Measurements from ENCODE around the gene FBXW4.

FBXW4 gene

GRCh38 chr10:101569622-101570427, 125.1 kb downstream of the FBXW4 start:
- DNase-seq, result peak; percentile 54 to 72 (median 64)
- Histone ChIP-seq H3K4me1 (ENCODE audit: control insufficient read depth, insufficient read depth, low read length, poor library complexity, severe bottlenecking) (peaks cover 20% of the 10 kb centered on the region), H3K27me3 (replicated peaks; ENCODE audit: control insufficient read depth, insufficient read depth, low read length, poor library complexity, severe bottlenecking) (peaks cover 35% of the 10 kb centered on the region), H3K9me3 (ENCODE audit: control insufficient read depth, low read length) (no peaks in the 10 kb centered on the region), H3K27ac (ENCODE audit: insufficient read depth, low read length, poor library complexity, severe bottlenecking) (no peak overlapping the region), H3K4me3 (ENCODE audit: insufficient read depth, low read depth, low read length, poor library complexity, severe bottlenecking) (peak overlapping the region; percentile 38), H3K36me3 (ENCODE audit: control insufficient read depth, insufficient read depth, low read length) (no peaks in the 10 kb centered on the region)

- Histone ChIP-seq H3K9me3 (ENCODE audit: control insufficient read depth, low read length) (no peaks in the 10 kb centered on the region), H3K4me3 (ENCODE audit: insufficient read depth, low read depth, low read length, poor library complexity, severe bottlenecking) (no peak overlapping the region), H3K4me1 (ENCODE audit: control insufficient read depth, insufficient read depth, low read length, poor library complexity, severe bottlenecking) (peaks cover 20% of the 10 kb centered on the region), H3K36me3 (ENCODE audit: control insufficient read depth, insufficient read depth, low read length) (no peaks in the 10 kb centered on the region), H3K27me3 (replicated peaks; ENCODE audit: control insufficient read depth, insufficient read depth, low read length, poor library complexity, severe bottlenecking) (peaks cover 35% of the 10 kb centered on the region), H3K27ac (ENCODE audit: insufficient read depth, low read length, poor library complexity, severe bottlenecking) (no peak overlapping the region)
- no peak for DNase-seq
These were observed 125.7 kb downstream of the FBXW4 start for GRCh38 chr10:101569323-101569621.

GRCh38 chr10:101568054-101568745, 126.8 kb downstream of the FBXW4 start:
- no peak overlapping the region for H3K27ac ChIP-seq (ENCODE audit: insufficient read depth, low read length, poor library complexity, severe bottlenecking)
- no peak for DNase-seq
- H3K36me3 ChIP-seq (ENCODE audit: control insufficient read depth, insufficient read depth, low read length), result no peaks in the 10 kb centered on the region
- peaks cover 20% of the 10 kb centered on the region for H3K4me1 ChIP-seq (ENCODE audit: control insufficient read depth, insufficient read depth, low read length, poor library complexity, severe bottlenecking)
- H3K9me3 ChIP-seq (ENCODE audit: control insufficient read depth, low read length), result no peaks in the 10 kb centered on the region
- peaks cover 40% of the 10 kb centered on the region for H3K27me3 ChIP-seq (replicated peaks; ENCODE audit: control insufficient read depth, insufficient read depth, low read length, poor library complexity, severe bottlenecking)
- no peak overlapping the region for H3K4me3 ChIP-seq (ENCODE audit: insufficient read depth, low read depth, low read length, poor library complexity, severe bottlenecking)

- no peak for DNase-seq
- peaks cover 20% of the 10 kb centered on the region for H3K4me1 ChIP-seq (ENCODE audit: control insufficient read depth, insufficient read depth, low read length, poor library complexity, severe bottlenecking)
- peaks cover 40% of the 10 kb centered on the region for H3K27me3 ChIP-seq (replicated peaks; ENCODE audit: control insufficient read depth, insufficient read depth, low read length, poor library complexity, severe bottlenecking)
These were observed 127.6 kb downstream of the FBXW4 start for GRCh38 chr10:101567165-101568006.

GRCh38 chr10:101566333-101567164, 128.4 kb downstream of the FBXW4 start:
- H3K9me3 ChIP-seq (ENCODE audit: control insufficient read depth, low read length), result no peaks in the 10 kb centered on the region
- no peak for DNase-seq
- peaks cover 20% of the 10 kb centered on the region for H3K4me1 ChIP-seq (ENCODE audit: control insufficient read depth, insufficient read depth, low read length, poor library complexity, severe bottlenecking)
- no peak overlapping the region for H3K27ac ChIP-seq (ENCODE audit: insufficient read depth, low read length, poor library complexity, severe bottlenecking)
- H3K27me3 ChIP-seq (replicated peaks; ENCODE audit: control insufficient read depth, insufficient read depth, low read length, poor library complexity, severe bottlenecking), result peaks cover 40% of the 10 kb centered on the region
- no peaks in the 10 kb centered on the region for H3K36me3 ChIP-seq (ENCODE audit: control insufficient read depth, insufficient read depth, low read length)
- H3K4me3 ChIP-seq (ENCODE audit: insufficient read depth, low read depth, low read length, poor library complexity, severe bottlenecking), result no peak overlapping the region

More at GRCh38 chr10:101567165-101568006, 127.6 kb downstream of the FBXW4 start:
- no peak overlapping the region for H3K4me3 ChIP-seq (ENCODE audit: insufficient read depth, low read depth, low read length, poor library complexity, severe bottlenecking)
- H3K9me3 ChIP-seq (ENCODE audit: control insufficient read depth, low read length), result no peaks in the 10 kb centered on the region
- H3K27ac ChIP-seq (ENCODE audit: insufficient read depth, low read length, poor library complexity, severe bottlenecking), result no peak overlapping the region
- H3K36me3 ChIP-seq (ENCODE audit: control insufficient read depth, insufficient read depth, low read length), result no peaks in the 10 kb centered on the region

GRCh38 chr10:101565936-101566332, 129.0 kb downstream of the FBXW4 start:
- DNase-seq, result no peak

GRCh38 chr10:101565370-101565900, 129.5 kb downstream of the FBXW4 start:
- no peaks in the 10 kb centered on the region for H3K9me3 ChIP-seq (ENCODE audit: control insufficient read depth, low read length)
- H3K4me1 ChIP-seq (ENCODE audit: control insufficient read depth, insufficient read depth, low read length, poor library complexity, severe bottlenecking), result peaks cover 17% of the 10 kb centered on the region
- no peak overlapping the region for H3K27ac ChIP-seq (ENCODE audit: insufficient read depth, low read length, poor library complexity, severe bottlenecking)
- DNase-seq, result no peak
- no peak overlapping the region for H3K4me3 ChIP-seq (ENCODE audit: insufficient read depth, low read depth, low read length, poor library complexity, severe bottlenecking)
- no peaks in the 10 kb centered on the region for H3K36me3 ChIP-seq (ENCODE audit: control insufficient read depth, insufficient read depth, low read length)
- H3K27me3 ChIP-seq (replicated peaks; ENCODE audit: control insufficient read depth, insufficient read depth, low read length, poor library complexity, severe bottlenecking), result peaks cover 40% of the 10 kb centered on the region

More at GRCh38 chr10:101565936-101566332, 129.0 kb downstream of the FBXW4 start:
- H3K27ac ChIP-seq (ENCODE audit: insufficient read depth, low read length, poor library complexity, severe bottlenecking), result no peak overlapping the region
- H3K27me3 ChIP-seq (replicated peaks; ENCODE audit: control insufficient read depth, insufficient read depth, low read length, poor library complexity, severe bottlenecking), result peaks cover 40% of the 10 kb centered on the region
- no peaks in the 10 kb centered on the region for H3K9me3 ChIP-seq (ENCODE audit: control insufficient read depth, low read length)
- no peaks in the 10 kb centered on the region for H3K36me3 ChIP-seq (ENCODE audit: control insufficient read depth, insufficient read depth, low read length)
- H3K4me3 ChIP-seq (ENCODE audit: insufficient read depth, low read depth, low read length, poor library complexity, severe bottlenecking), result no peak overlapping the region
- H3K4me1 ChIP-seq (ENCODE audit: control insufficient read depth, insufficient read depth, low read length, poor library complexity, severe bottlenecking), result peaks cover 20% of the 10 kb centered on the region

- H3K36me3 ChIP-seq (ENCODE audit: control insufficient read depth, insufficient read depth, low read length), result no peaks in the 10 kb centered on the region
- peaks cover 8% of the 10 kb centered on the region for H3K4me1 ChIP-seq (ENCODE audit: control insufficient read depth, insufficient read depth, low read length, poor library complexity, severe bottlenecking)
- no peak overlapping the region for H3K4me3 ChIP-seq (ENCODE audit: insufficient read depth, low read depth, low read length, poor library complexity, severe bottlenecking)
- peaks cover 36% of the 10 kb centered on the region for H3K27me3 ChIP-seq (replicated peaks; ENCODE audit: control insufficient read depth, insufficient read depth, low read length, poor library complexity, severe bottlenecking)
- no peak overlapping the region for H3K27ac ChIP-seq (ENCODE audit: insufficient read depth, low read length, poor library complexity, severe bottlenecking)
- no peaks in the 10 kb centered on the region for H3K9me3 ChIP-seq (ENCODE audit: control insufficient read depth, low read length)
- DNase-seq, result no peak
These were observed 130.4 kb downstream of the FBXW4 start for GRCh38 chr10:101564490-101564991.

GRCh38 chr10:101563497-101564040, 131.4 kb downstream of the FBXW4 start:
- Histone ChIP-seq H3K4me1 (ENCODE audit: control insufficient read depth, insufficient read depth, low read length, poor library complexity, severe bottlenecking) (peaks cover 5% of the 10 kb centered on the region), H3K36me3 (ENCODE audit: control insufficient read depth, insufficient read depth, low read length) (no peaks in the 10 kb centered on the region), H3K27ac (ENCODE audit: insufficient read depth, low read length, poor library complexity, severe bottlenecking) (no peak overlapping the region), H3K4me3 (ENCODE audit: insufficient read depth, low read depth, low read length, poor library complexity, severe bottlenecking) (no peak overlapping the region), H3K27me3 (replicated peaks; ENCODE audit: control insufficient read depth, insufficient read depth, low read length, poor library complexity, severe bottlenecking) (peaks cover 26% of the 10 kb centered on the region), H3K9me3 (ENCODE audit: control insufficient read depth, low read length) (no peaks in the 10 kb centered on the region)
- no peak for DNase-seq
